OCI-M2 (cell line): ENCODE data around the gene CGB2.
"Not testable (repeated sequence)": the region's sequence is repeated elsewhere in the genome, so short reads cannot be mapped to it uniquely, and the experiment has no call there.

ENCODE experiments used
- DNase-seq: peaks from one replicate; lab custom pipeline; 2025; ENCODE audit not compliant: unreplicated experiment; lab: John Stamatoyannopoulos, UW

Gene CGB2

GRCh38 chr19:49031642-49032301, at the start of gene CGB2:
TSS of gene CGB2 (plus strand) at chr19:49031890. CDS start at chr19:49032096, 206 bp downstream.
- not testable (repeated sequence) for DNase-seq

- no peak for DNase-seq
Measured at GRCh38 chr19:48982280-48982679, 49.4 kb upstream of the CGB2 start.

GRCh38 chr19:48985711-48986110, 46.0 kb upstream of the CGB2 start:
- DNase-seq: no peak

- DNase-seq: no peak
Measured at GRCh38 chr19:48986211-48986610, 45.5 kb upstream of the CGB2 start.

GRCh38 chr19:48987323-48987722, 44.4 kb upstream of the CGB2 start:
- DNase-seq: no peak

- DNase-seq: no peak
Measured at GRCh38 chr19:48988286-48988685, 43.4 kb upstream of the CGB2 start.

- no peak for DNase-seq
Measured at GRCh38 chr19:48988860-48989259, 42.8 kb upstream of the CGB2 start.

GRCh38 chr19:48989701-48990291, 41.9 kb upstream of the CGB2 start:
- DNase-seq: no peak

- no peak for DNase-seq
Measured at GRCh38 chr19:48990400-48990799, 41.3 kb upstream of the CGB2 start.

GRCh38 chr19:48991011-48991609, 40.6 kb upstream of the CGB2 start:
- no peak for DNase-seq

GRCh38 chr19:48991873-48992580, 39.7 kb upstream of the CGB2 start:
- no peak for DNase-seq

- no peak for DNase-seq
Measured at GRCh38 chr19:48992581-48993174, 39.0 kb upstream of the CGB2 start.

GRCh38 chr19:48993175-48994034, 38.3 kb upstream of the CGB2 start, which contains the start of the genes GYS1 and RUVBL2:
TSS of gene GYS1 (minus strand) at chr19:48993309. CDS start at chr19:48993112, 197 bp downstream.
TSS of gene RUVBL2 (plus strand) at chr19:48993887. CDS start at chr19:48993912, 25 bp downstream.
- peak; percentile 99 for DNase-seq

- DNase-seq: no peak
Measured at GRCh38 chr19:48994035-48994386, 37.7 kb upstream of the CGB2 start.

GRCh38 chr19:48997972-48998371, 33.7 kb upstream of the CGB2 start:
- DNase-seq: no peak

- DNase-seq: no peak
Measured at GRCh38 chr19:48999481-49000325, 32.0 kb upstream of the CGB2 start.

GRCh38 chr19:49004133-49004532, 27.6 kb upstream of the CGB2 start:
- no peak for DNase-seq

GRCh38 chr19:49004964-49005614, 26.6 kb upstream of the CGB2 start:
- DNase-seq: no peak

GRCh38 chr19:49006905-49007304, 24.8 kb upstream of the CGB2 start:
- no peak for DNase-seq
